ENCODE data around the gene OSBPL7.

DNA sequence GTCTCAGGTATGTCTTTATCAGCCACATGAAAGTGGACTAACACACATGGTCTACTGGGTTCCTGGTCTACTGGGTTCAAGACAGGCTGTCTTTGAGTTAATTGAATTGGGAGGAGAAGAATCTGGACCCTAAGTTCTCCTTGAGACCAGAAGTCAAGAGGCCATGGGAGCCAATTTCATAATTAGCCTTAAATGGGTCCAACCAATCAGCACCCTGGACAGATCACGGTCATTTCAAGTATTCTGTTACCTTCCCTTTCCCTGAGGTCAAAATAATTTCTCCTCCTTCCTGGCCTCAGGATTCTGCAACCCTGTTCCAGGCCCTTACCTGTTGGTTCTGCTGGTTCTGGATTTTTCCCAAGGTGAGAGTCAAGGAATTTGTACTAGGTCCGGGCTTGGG is 23.8 kb downstream of the OSBPL7 start:
- TF ChIP-seq CTCF (conservative IDR thresholded peaks at IDR 0.05; ENCODE audit: low read depth, low read length) (no peak), POLR2A (IDR thresholded peaks at IDR 0.05; ENCODE audit: low read depth, low read length) (no peak), RAD21 (IDR thresholded peaks at IDR 0.05; ENCODE audit: low read length) (no peak)

All from IMR-90 (cell line).